H1 (cell line): Measurements from ENCODE around the gene ZNF584. TPM values are rescaled to one million over a fixed set of nuclear protein-coding genes. Genes with fewer than 3 reads are reported as not detected.

Experiments used
- CTCF ChIA-PET: fragments of 300-600 bp; sonication (Branson Sonifier 250); formaldehyde crosslinking; loops from one replicate; lab custom pipeline; 2021; ENCODE audit not compliant: partially characterized antibody; lab: Charles Lee
- POLR2A ChIA-PET: fragments of 300-600 bp; sonication (Branson Sonifier 250); formaldehyde crosslinking; loops from one replicate; lab custom pipeline; 2021; ENCODE audit warnings: inconsistent platforms; ENCODE audit not compliant: partially characterized antibody; lab: Charles Lee
- DNase-seq, 2 experiments: peaks; one replicate each; pipeline versions ENCODE4 v3.0.0 to v3.0.0-alpha.2; 2010 to 2022; ENCODE audit warnings: low spot score in 2 of 2, low read depth in 1 of 2, mixed read lengths in 1 of 2
- FAIRE-seq: peaks from 2 replicates; lab custom pipeline; 2011; peaks lifted over from hg19 to GRCh38; lab: Jason Lieb, UNC
- H2AFZ ChIP-seq: 2 replicates; pipeline ENCODE4 v1.8.1; 2012; ENCODE audit warnings: low read length, inconsistent platforms
- H2AK5ac ChIP-seq: 2 replicates; pipeline ENCODE4 v1.6.1; 2013; ENCODE audit warnings: low read depth, low read length
- H2BK120ac ChIP-seq: replicated peaks from 2 replicates; pipeline ENCODE3; 2013; ENCODE audit warnings: low read depth, low read length, inconsistent platforms
- H2BK12ac ChIP-seq: 2 replicates; pipeline ENCODE4 v1.6.1; 2013; ENCODE audit warnings: low read depth, low read length
- H2BK15ac ChIP-seq: 2 replicates; pipeline ENCODE4 v1.6.1; 2013; ENCODE audit warnings: low read length
- H2BK20ac ChIP-seq: 2 replicates; pipeline ENCODE4 v1.6.1; 2013; ENCODE audit warnings: low read length
- H2BK5ac ChIP-seq: 2 replicates; pipeline ENCODE4 v1.6.1; 2013; ENCODE audit warnings: low read depth, low read length
- H3K14ac ChIP-seq: 2 replicates; pipeline ENCODE4 v1.6.1; 2013; ENCODE audit warnings: inconsistent platforms; ENCODE audit not compliant: insufficient read length
- H3K18ac ChIP-seq: 2 replicates; pipeline ENCODE4 v1.6.1; 2013; ENCODE audit warnings: low read length; ENCODE audit errors: extremely low read depth
- H3K23ac ChIP-seq: 2 replicates; pipeline ENCODE4 v1.6.1; 2013; ENCODE audit warnings: inconsistent platforms; ENCODE audit not compliant: insufficient read length
- H3K23me2 ChIP-seq: 2 replicates; pipeline ENCODE4 v1.6.1; 2013; ENCODE audit warnings: low read depth, low read length
- H3K27ac ChIP-seq: 2 replicates; pipeline ENCODE4 v1.6.1; 2011; ENCODE audit warnings: low read depth, low read length, inconsistent platforms
- H3K27me3 ChIP-seq, 4 experiments: replicated peaks in 1 of 4; 1 replicate in 1 of 4; 2 replicates in 3 of 4; pipeline versions ENCODE4 v1.6.1 to v1.8.1; 2011 to 2013; ENCODE audit warnings: low read length in 3 of 4, mild to moderate bottlenecking in 3 of 4, inconsistent platforms in 2 of 4, mixed read lengths in 2 of 4, moderate library complexity in 1 of 4; ENCODE audit not compliant: control insufficient read depth in 3 of 4, insufficient read depth in 3 of 4; ENCODE audit errors: extremely low read depth in 1 of 4
- H3K36me3 ChIP-seq, 4 experiments: 2 replicates each; pipeline versions ENCODE4 v1.6.1 to v1.8.1; 2011 to 2013; ENCODE audit warnings: mild to moderate bottlenecking in 4 of 4, low read length in 3 of 4, moderate library complexity in 2 of 4, control low read depth in 1 of 4, inconsistent platforms in 1 of 4; ENCODE audit not compliant: insufficient read depth in 4 of 4, control insufficient read depth in 2 of 4
- H3K4ac ChIP-seq: replicated peaks from 2 replicates; pipeline ENCODE3; 2013; ENCODE audit warnings: low read length, low read depth, mixed read lengths, inconsistent platforms; ENCODE audit not compliant: insufficient read length
- H3K4me1 ChIP-seq, 4 experiments: replicated peaks in 1 of 4; 1 replicate in 1 of 4; 2 replicates in 3 of 4; pipeline versions ENCODE4 v1.6.1 to v1.8.1; 2011 to 2013; ENCODE audit warnings: low read length in 3 of 4, inconsistent platforms in 2 of 4, mixed read lengths in 1 of 4; ENCODE audit not compliant: insufficient read depth in 4 of 4, control insufficient read depth in 3 of 4
- H3K4me2 ChIP-seq, 2 experiments: 2 replicates each; pipeline versions ENCODE4 v1.6.1 to v1.8.1; 2011 to 2013; ENCODE audit warnings: low read depth in 2 of 2, low read length in 2 of 2, control low read depth in 1 of 2, inconsistent platforms in 1 of 2, mild to moderate bottlenecking in 1 of 2; ENCODE audit not compliant: insufficient read depth in 1 of 2
- H3K4me3 ChIP-seq, 4 experiments: fragments of 200-600, 300-600 bp in 1 of 4; sonication (generic), shearing (Covaris generic), sonication (Bioruptor Twin) in 1 of 4; 2 replicates each; pipeline versions ENCODE4 v1.5.1 to v1.8.1; 2011 to 2016; ENCODE audit warnings: low read length in 4 of 4, low read depth in 3 of 4, control low read depth in 2 of 4, inconsistent platforms in 2 of 4, mild to moderate bottlenecking in 2 of 4, mixed read lengths in 1 of 4, moderate library complexity in 1 of 4; ENCODE audit not compliant: insufficient read depth in 2 of 4; ENCODE audit errors: extremely low read depth in 1 of 4
- H3K56ac ChIP-seq: replicated peaks from 2 replicates; pipeline ENCODE3; 2013; ENCODE audit warnings: low read depth, mild to moderate bottlenecking, mixed read lengths, low read length, inconsistent platforms; ENCODE audit not compliant: insufficient read length
- H3K79me1 ChIP-seq: 2 replicates; pipeline ENCODE4 v1.6.1; 2013; ENCODE audit warnings: low read depth, low read length, control low read depth
- H3K79me2 ChIP-seq, 2 experiments: 2 replicates each; pipeline versions ENCODE4 v1.6.1 to v1.8.1; 2012 to 2013; ENCODE audit warnings: low read length in 2 of 2, mild to moderate bottlenecking in 2 of 2, inconsistent platforms in 1 of 2; ENCODE audit not compliant: insufficient read depth in 2 of 2, control insufficient read depth in 1 of 2
- H3K9ac ChIP-seq, 4 experiments: replicated peaks in 1 of 4; 1 replicate in 1 of 4; 2 replicates in 3 of 4; pipeline versions ENCODE4 v1.6.1 to v1.8.1; 2011 to 2013; ENCODE audit warnings: low read depth in 3 of 4, low read length in 3 of 4, control low read depth in 2 of 4, mild to moderate bottlenecking in 2 of 4, moderate library complexity in 2 of 4, inconsistent platforms in 1 of 4; ENCODE audit errors: extremely low read depth in 1 of 4
- H3K9me3 ChIP-seq, 2 experiments: 2 replicates each; pipeline versions ENCODE4 v1.6.1 to v1.8.1; 2012 to 2013; ENCODE audit warnings: mild to moderate bottlenecking in 2 of 2, moderate library complexity in 2 of 2, control low read depth in 1 of 2, inconsistent platforms in 1 of 2, low read depth in 1 of 2, low read length in 1 of 2, mixed read lengths in 1 of 2; ENCODE audit not compliant: insufficient read depth in 2 of 2
- H4K20me1 ChIP-seq, 2 experiments: replicated peaks in 1 of 2; 2 replicates each; pipeline versions ENCODE3 to v1.8.1; 2011 to 2013; ENCODE audit warnings: inconsistent platforms in 2 of 2, low read length in 2 of 2, mild to moderate bottlenecking in 1 of 2; ENCODE audit not compliant: insufficient read depth in 2 of 2, control insufficient read depth in 1 of 2
- H4K5ac ChIP-seq: 2 replicates; pipeline ENCODE4 v1.6.1; 2013; ENCODE audit warnings: low read length, low read depth, mixed read lengths, inconsistent platforms; ENCODE audit not compliant: insufficient read length
- H4K8ac ChIP-seq: 2 replicates; pipeline ENCODE4 v1.8.0; 2013; ENCODE audit warnings: mild to moderate bottlenecking, moderate library complexity, low read length, inconsistent platforms; ENCODE audit not compliant: insufficient read depth; ENCODE audit errors: extremely low read depth
- H4K91ac ChIP-seq: replicated peaks from 2 replicates; pipeline ENCODE3; 2013; ENCODE audit warnings: low read length, mixed read lengths, inconsistent platforms; ENCODE audit not compliant: insufficient read length
- PHF8 ChIP-seq: fragments of 200-600 bp; sonication (generic); conservative IDR thresholded peaks from 2 replicates; pipeline ENCODE4 v1.7.1; 2012; ENCODE audit warnings: low read depth, mild to moderate bottlenecking, inconsistent platforms, low read length, moderate library complexity
- WGBS, 2 experiments: shearing (Covaris generic) in 1 of 2; methylation state at CpG; one replicate each; pipeline versions ENCODE4 v1.1.6 to v1.1.7; 2013 to 2015; ENCODE audit warnings: low lambda C conversion rate in 2 of 2, mixed read lengths in 2 of 2, inconsistent platforms in 1 of 2, low coverage in 1 of 2, missing lambda C conversion rate in 1 of 2; ENCODE audit not compliant: insufficient replicate concordance in 2 of 2, insufficient coverage in 1 of 2, insufficient read length in 1 of 2; ENCODE audit errors: extremely low coverage in 1 of 2, missing lambda C conversion rate in 1 of 2; 5-methylcytosine and 5-hydroxymethylcytosine counted together
- polyA plus RNA-seq, 7 experiments: library from polyadenylated mRNA; depleted of rRNA in 3 of 7; stranded (reverse) in 5 of 7; unstranded in 2 of 7; fragments of >200 nt in 5 of 7; fragments of 200-250 nt in 2 of 7; gene quantifications; 1 replicate in 5 of 7; 2 replicates in 1 of 7; 4 replicates in 1 of 7; pipeline versions ENCODE4 v1.2.1 to v1.2.3, GENCODE V29; 2011 to 2013; ENCODE audit warnings: missing spikeins in 2 of 7, mixed read lengths in 2 of 7
- total RNA-seq: library from RNA; stranded (reverse); fragmentation: NEBNext Ultra II Directional; extraction: Animal tissue kit (Norgen Biotek cat#: 25700); gene quantifications from 2 replicates; pipeline ENCODE4 v1.2.1, GENCODE V29; 2021

The ZNF584 gene
- total and polyA plus RNA-seq, 2 of the 8 experiments (the other 6 are each of a cell fraction or from before 2014, with no cell fraction given): 2.5 to 5.2 TPM

DNA sequence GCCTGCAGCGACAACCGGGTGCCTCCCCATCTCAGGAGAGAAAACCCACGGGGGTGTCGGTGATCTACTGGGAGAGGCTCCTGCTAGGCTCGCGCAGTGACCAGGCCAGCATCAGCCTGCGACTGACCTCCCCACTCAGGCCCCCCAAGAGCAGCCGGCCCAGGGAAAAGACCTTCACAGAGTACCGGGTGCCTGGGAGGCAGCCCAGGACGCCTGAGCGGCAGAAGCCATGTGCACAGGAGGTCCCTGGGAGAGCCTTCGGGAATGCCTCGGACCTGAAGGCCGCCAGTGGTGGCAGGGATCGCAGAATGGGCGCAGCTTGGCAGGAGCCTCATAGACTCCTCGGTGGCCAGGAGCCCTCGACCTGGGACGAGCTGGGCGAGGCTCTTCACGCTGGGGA, 46.9 kb downstream of the ZNF584 start:
- H3K9me3 ChIP-seq: no peaks in the 10 kb centered on the region
- no peak overlapping the region for H2BK20ac ChIP-seq
- no peak overlapping the region for H3K9ac ChIP-seq
- 93% methylated on average over 16 of the region's 21 CpGs; no CpG with 5 or more reads in 1 of the 2 experiments for WGBS, 2 experiments
- peaks cover 0 to 5% (median 2%) of the 10 kb centered on the region in 4 experiments; a peak in 3 of 8 replicates for H3K36me3 ChIP-seq
- ChIA-PET CTCF (interaction anchor here (1.9 kb wide), 1 partner anchor 126 kb away, joined by 5 read pairs; no protein-coding TSS in a partner anchor), POLR2A (interaction anchor here (1.5 kb wide), 1 partner anchor 60 kb away, joined by 6 read pairs; the partner anchor contains the start of gene RNF225)
- DNase-seq: no peak
- no peak overlapping the region for H3K27ac ChIP-seq
- no peak overlapping the region for H3K4me3 ChIP-seq
- peaks cover 5% of the 10 kb centered on the region; the same call in 1 of the 2 replicates for H3K23me2 ChIP-seq
- H2BK15ac ChIP-seq: no peak overlapping the region
- no peak overlapping the region for H4K8ac ChIP-seq
- H3K4me2 ChIP-seq: no peak overlapping the region
- H3K14ac ChIP-seq: no peak overlapping the region
- no peak overlapping the region for H3K56ac ChIP-seq
- H3K4me1 ChIP-seq: no peaks in the 10 kb centered on the region
- H4K5ac ChIP-seq: no peak overlapping the region
- H3K79me2 ChIP-seq: no peaks in the 10 kb centered on the region; a peak in 1 of 4 replicates
- no peak overlapping the region for H2BK12ac ChIP-seq
- no peak overlapping the region for H3K4ac ChIP-seq
- H4K20me1 ChIP-seq: no peaks in the 10 kb centered on the region
- H2BK5ac ChIP-seq: no peak overlapping the region
- no peak overlapping the region for H2BK120ac ChIP-seq
- peaks cover 0 to 11% (median 6%) of the 10 kb centered on the region in 4 experiments; a peak in 3 of 7 replicates for H3K27me3 ChIP-seq
- H3K18ac ChIP-seq: no peak overlapping the region
- no peak overlapping the region for H2AFZ ChIP-seq
- H3K79me1 ChIP-seq: no peaks in the 10 kb centered on the region
- no peak for TF ChIP-seq PHF8
- TF ChIP-seq, all 59 proteins: peak for 0
- Histone ChIP-seq H3K23ac (no peak overlapping the region), H4K91ac (no peak overlapping the region), H2AK5ac (no peak overlapping the region)
- no peak for FAIRE-seq
